Stimulated activated CD8-positive, alpha-beta memory T cell treated with anti-CD3 and anti-CD28 coated beads, Interleukin-2, amount 100 ng/mL, for 1 hour (primary cell): ENCODE results near the gene GMDS.

Experiments
- DNase-seq, 2 donors: peaks; one replicate each; pipeline ENCODE4 v3.0.0-alpha.2; 2020; ENCODE audit warnings: low read depth in 2 of 2

The GMDS gene

GRCh38 chr6:1574083-1574761, 671.2 kb downstream of the GMDS start:
- no peak for DNase-seq
